ENCODE results near the gene ACADVL. TPM values are rescaled to one million over a fixed set of nuclear protein-coding genes. Genes with fewer than 3 reads are reported as not detected.

Gene ACADVL
- total and polyA plus RNA-seq, 12 donors = 961 to 6,098 (median 1,772) TPM

- no peaks in the 10 kb centered on the region for H3K27me3 ChIP-seq
- WGBS, 4 donors = 63 to 70% (median 67%) methylated on average over 3 to 7 of the region's 7 CpGs
- H3K36me3 ChIP-seq (replicated peaks in 1 of 2) = peaks cover 0 to 60% of the 10 kb centered on the region in 2 donors
- intact Hi-C loops (cut with DNase I) = no loop called here
- TF ChIP-seq, protein P1, sequence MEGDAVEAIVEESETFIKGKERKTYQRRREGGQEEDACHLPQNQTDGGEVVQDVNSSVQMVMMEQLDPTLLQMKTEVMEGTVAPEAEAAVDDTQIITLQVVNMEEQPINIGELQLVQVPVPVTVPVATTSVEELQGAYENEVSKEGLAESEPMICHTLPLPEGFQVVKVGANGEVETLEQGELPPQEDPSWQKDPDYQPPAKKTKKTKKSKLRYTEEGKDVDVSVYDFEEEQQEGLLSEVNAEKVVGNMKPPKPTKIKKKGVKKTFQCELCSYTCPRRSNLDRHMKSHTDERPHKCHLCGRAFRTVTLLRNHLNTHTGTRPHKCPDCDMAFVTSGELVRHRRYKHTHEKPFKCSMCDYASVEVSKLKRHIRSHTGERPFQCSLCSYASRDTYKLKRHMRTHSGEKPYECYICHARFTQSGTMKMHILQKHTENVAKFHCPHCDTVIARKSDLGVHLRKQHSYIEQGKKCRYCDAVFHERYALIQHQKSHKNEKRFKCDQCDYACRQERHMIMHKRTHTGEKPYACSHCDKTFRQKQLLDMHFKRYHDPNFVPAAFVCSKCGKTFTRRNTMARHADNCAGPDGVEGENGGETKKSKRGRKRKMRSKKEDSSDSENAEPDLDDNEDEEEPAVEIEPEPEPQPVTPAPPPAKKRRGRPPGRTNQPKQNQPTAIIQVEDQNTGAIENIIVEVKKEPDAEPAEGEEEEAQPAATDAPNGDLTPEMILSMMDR (IDR thresholded peaks at IDR 0.05) = no peak
- no peak for TF ChIP-seq POLR2A (IDR thresholded peaks at IDR 0.05)
- no peaks in the 10 kb centered on the region for H3K9me3 ChIP-seq (replicated peaks in 1 of 3)
- H3K4me3 ChIP-seq = no peak overlapping the region
- H3K4me1 ChIP-seq (replicated peaks in 1 of 2) = peaks cover 30 to 58% of the 10 kb centered on the region in 2 donors
- peak in 3 of 7 donors; percentile 22 to 60 (median 57) for DNase-seq
- peak overlapping the region in 2 of 5 donors; percentile 38 to 100 for H3K27ac ChIP-seq
Measured at GRCh38 chr17:7222972-7223292, 3.2 kb downstream of the ACADVL start.

DNA sequence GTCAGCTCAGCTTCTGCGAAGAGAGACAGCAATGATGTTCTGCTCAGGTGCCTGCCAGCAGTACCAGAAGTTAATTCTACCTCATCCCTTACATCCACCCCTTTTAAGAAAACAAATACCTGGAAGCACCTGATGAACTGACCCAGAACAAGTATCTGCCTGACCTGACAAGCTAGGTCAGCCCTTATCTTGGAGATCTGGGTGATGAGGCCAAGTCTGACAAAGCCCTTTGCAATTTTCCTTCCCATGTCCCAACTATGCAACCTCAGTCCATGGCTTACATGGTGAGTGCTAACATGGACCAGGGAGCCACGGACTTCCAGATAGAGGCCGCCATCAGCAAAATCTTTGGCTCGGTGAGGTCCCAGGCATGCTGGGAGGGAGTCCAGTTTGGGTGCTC lies 3.6 kb downstream of the ACADVL start:
- peaks cover 26 to 54% of the 10 kb centered on the region in 2 donors for H3K4me1 ChIP-seq (replicated peaks in 1 of 2)
- no peak overlapping the region for H3K4me3 ChIP-seq
- H3K36me3 ChIP-seq (replicated peaks in 1 of 2) = peaks cover 0 to 64% of the 10 kb centered on the region in 2 donors
- H3K27me3 ChIP-seq = no peaks in the 10 kb centered on the region
- peak overlapping the region in 3 of 5 donors; percentile 38 to 100 (median 51) for H3K27ac ChIP-seq
- peak in 1 of 7 donors; percentile 48 for DNase-seq
- no peak for TF ChIP-seq POLR2A (IDR thresholded peaks at IDR 0.05)
- TF ChIP-seq, protein P1 (IDR thresholded peaks at IDR 0.05) = no peak
- no peaks in the 10 kb centered on the region for H3K9me3 ChIP-seq (replicated peaks in 1 of 3)
- intact Hi-C loops (cut with DNase I) = no loop called here
- WGBS, 4 donors = 67 to 73% (median 72%) methylated on average over 1 to 4 of the region's 4 CpGs

DNA sequence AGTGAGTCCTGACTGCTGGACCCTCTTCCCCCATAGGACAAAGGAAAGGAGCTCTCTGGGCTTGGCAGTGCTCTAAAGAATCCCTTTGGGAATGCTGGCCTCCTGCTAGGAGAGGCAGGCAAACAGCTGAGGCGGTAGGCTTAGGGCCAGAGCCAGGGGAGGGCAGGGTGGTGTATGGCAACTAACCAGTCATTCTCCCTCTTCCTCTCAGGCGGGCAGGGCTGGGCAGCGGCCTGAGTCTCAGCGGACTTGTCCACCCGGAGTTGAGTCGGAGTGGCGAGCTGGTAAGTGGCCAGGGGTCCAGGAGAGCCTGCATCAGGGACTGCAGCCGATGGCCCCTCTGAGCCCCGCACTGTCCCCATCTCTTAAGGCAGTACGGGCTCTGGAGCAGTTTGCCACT lies 4.4 kb downstream of the ACADVL start:
- Histone ChIP-seq H3K36me3 (replicated peaks in 1 of 2) (peaks cover 0 to 71% of the 10 kb centered on the region in 2 donors), H3K27me3 (no peaks in the 10 kb centered on the region), H3K27ac (peak overlapping the region in 4 of 5 donors; percentile 38 to 100 (median 44)), H3K9me3 (replicated peaks in 1 of 3) (no peaks in the 10 kb centered on the region), H3K4me3 (no peak overlapping the region), H3K4me1 (replicated peaks in 1 of 2) (peaks cover 26 to 47% of the 10 kb centered on the region in 2 donors)
- DNase-seq = peak in 4 of 7 donors; percentile 51 to 66 (median 61)
- 32 to 55% (median 40%) methylated on average over 1 to 10 of the region's 10 CpGs for WGBS, 4 donors
- peak in 1 of 2 donors; percentile 27 for TF ChIP-seq POLR2A (IDR thresholded peaks at IDR 0.05)
- TF ChIP-seq, protein P1 (IDR thresholded peaks at IDR 0.05) = no peak
- intact Hi-C loops (cut with DNase I) = no loop called here

DNA sequence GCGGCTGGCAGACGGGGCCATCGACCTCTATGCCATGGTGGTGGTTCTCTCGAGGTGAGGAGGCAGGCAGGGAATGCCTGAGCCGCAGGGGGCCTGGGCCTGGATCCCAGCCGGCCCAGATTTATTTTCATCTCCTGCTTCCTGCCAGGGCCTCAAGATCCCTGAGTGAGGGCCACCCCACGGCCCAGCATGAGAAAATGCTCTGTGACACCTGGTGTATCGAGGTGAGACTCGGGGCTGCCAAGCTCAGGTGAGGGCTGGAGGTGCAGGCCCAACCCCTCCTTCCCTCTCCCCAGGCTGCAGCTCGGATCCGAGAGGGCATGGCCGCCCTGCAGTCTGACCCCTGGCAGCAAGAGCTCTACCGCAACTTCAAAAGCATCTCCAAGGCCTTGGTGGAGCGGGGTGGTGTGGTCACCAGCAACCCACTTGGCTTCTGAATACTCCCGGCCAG lies 4.9 kb downstream of the ACADVL start:
- Histone ChIP-seq H3K4me1 (replicated peaks in 1 of 2) (peaks cover 26 to 43% of the 10 kb centered on the region in 2 donors), H3K4me3 (no peak overlapping the region), H3K27ac (peak overlapping the region in 4 of 5 donors; percentile 16 to 100 (median 58)), H3K9me3 (replicated peaks in 1 of 3) (no peaks in the 10 kb centered on the region), H3K36me3 (replicated peaks in 1 of 2) (peaks cover 0 to 77% of the 10 kb centered on the region in 2 donors), H3K27me3 (no peaks in the 10 kb centered on the region)
- 24 to 46% (median 43%) methylated on average over 10 to 15 of the region's 15 CpGs; no CpG with 5 or more reads in 1 of the 4 donors for WGBS, 4 donors
- TF ChIP-seq POLR2A (IDR thresholded peaks at IDR 0.05) = no peak
- TF ChIP-seq, protein P1 (IDR thresholded peaks at IDR 0.05) = no peak
- intact Hi-C loops (cut with DNase I) = no loop called here
- peak in 4 of 7 donors; percentile 55 to 68 (median 66) for DNase-seq
